NOMO-1 treated with dmso at 0.1 percent for 144 hours (cell line): ENCODE data around the gene FOXL2.

ENCODE experiments used
- DNase-seq: peaks from one replicate; lab custom pipeline; 2025; ENCODE audit not compliant: unreplicated experiment; lab: John Stamatoyannopoulos, UW

FOXL2 gene

GRCh38 chr3:138945709-138946662 lies 951 bp downstream of the FOXL2 start:
- peak; percentile 65 for DNase-seq

GRCh38 chr3:138944929-138945708 lies 1.8 kb downstream of the FOXL2 start:
- no peak for DNase-seq

GRCh38 chr3:138944654-138944928 lies 2.3 kb downstream of the FOXL2 start:
- DNase-seq = no peak

GRCh38 chr3:138943724-138944653 lies 2.9 kb downstream of the FOXL2 start:
- no peak for DNase-seq

GRCh38 chr3:138942861-138943623 lies 3.9 kb downstream of the FOXL2 start:
- no peak for DNase-seq

- no peak for DNase-seq
Measured at GRCh38 chr3:138942271-138942670, 4.7 kb downstream of the FOXL2 start.

- DNase-seq = no peak
Measured at GRCh38 chr3:138941259-138941885, 5.6 kb downstream of the FOXL2 start.

GRCh38 chr3:138940446-138940845 lies 6.5 kb downstream of the FOXL2 start:
- DNase-seq = no peak

GRCh38 chr3:138939561-138940241 lies 7.2 kb downstream of the FOXL2 start:
- DNase-seq = no peak

- no peak for DNase-seq
Measured at GRCh38 chr3:138938877-138939560, 7.9 kb downstream of the FOXL2 start.

- no peak for DNase-seq
Measured at GRCh38 chr3:138938056-138938876, 8.7 kb downstream of the FOXL2 start.

- no peak for DNase-seq
Measured at GRCh38 chr3:138937690-138938055, 9.3 kb downstream of the FOXL2 start.

- DNase-seq = no peak
Measured at GRCh38 chr3:138936741-138937689, 9.9 kb downstream of the FOXL2 start.

- peak; percentile 46 for DNase-seq
Measured at GRCh38 chr3:138935863-138936740, 10.8 kb downstream of the FOXL2 start.

- DNase-seq = no peak
Measured at GRCh38 chr3:138935505-138935862, 11.5 kb downstream of the FOXL2 start.
